BJ (cell line): ENCODE results near the gene AGAP1. TPM values are rescaled to one million over a fixed set of nuclear protein-coding genes. Genes with fewer than 3 reads are reported as not detected.

Source experiments
- CTCF ChIA-PET: fragments of 350-600 bp; formaldehyde crosslinking; extraction: SDS; loops from one replicate; lab custom pipeline; 2021; ENCODE audit warnings: antibody characterized with exemption, inconsistent platforms; lab: Yijun Ruan, JAX
- POLR2A ChIA-PET: fragments of 300-600 bp; sonication (Branson Sonifier 250); formaldehyde crosslinking; extraction: SDS; loops from one replicate; lab custom pipeline; 2021; ENCODE audit warnings: antibody characterized with exemption; lab: Charles Lee
- DNase-seq: peaks from one replicate; pipeline ENCODE4 v3.0.0-alpha.2; 2011; ENCODE audit warnings: low read depth
- H3K27me3 ChIP-seq: 2 replicates; pipeline ENCODE4 v1.6.0; 2011; ENCODE audit warnings: low read length; ENCODE audit not compliant: control insufficient read depth, insufficient read depth
- H3K36me3 ChIP-seq: 2 replicates; pipeline ENCODE4 v1.5.1; 2011; ENCODE audit warnings: low read length; ENCODE audit not compliant: control insufficient read depth, insufficient read depth
- H3K4me3 ChIP-seq: 2 replicates; pipeline ENCODE4 v1.5.1; 2011; ENCODE audit warnings: low read depth, mild to moderate bottlenecking, control low read depth, low read length
- CTCF ChIP-seq: IDR thresholded peaks from 2 replicates; pipeline ENCODE4 v1.5.1; 2011; ENCODE audit warnings: low read depth, mild to moderate bottlenecking, control low read depth, inconsistent platforms, low read length, moderate library complexity; ENCODE audit not compliant: insufficient read depth
- polyA plus RNA-seq: library from polyadenylated mRNA; depleted of rRNA; stranded (reverse); fragments of >200 nt; gene quantifications from 2 replicates; pipeline ENCODE4 v1.2.3, GENCODE V29; 2011

The AGAP1 gene
- polyA plus RNA-seq, 1 experiment, result 14.9 TPM

GRCh38 chr2:235639885-235640284, 146.0 kb downstream of the AGAP1 start:
- no peaks in the 10 kb centered on the region for H3K36me3 ChIP-seq
- no peak for TF ChIP-seq CTCF
- CTCF ChIA-PET, result interaction anchor here (0.8 to 2.2 kb wide), 3 partner anchors 11 to 504 kb away, joined by 3 to 5 read pairs (median 3); no protein-coding TSS in a partner anchor
- POLR2A ChIA-PET, result no interaction called here
- H3K4me3 ChIP-seq, result no peak overlapping the region
- H3K27me3 ChIP-seq, result no peaks in the 10 kb centered on the region
- no peak for DNase-seq

- ChIA-PET CTCF (interaction anchor here (2.2 kb wide), 1 partner anchor 11 kb away, joined by 5 read pairs; no protein-coding TSS in a partner anchor), POLR2A (no interaction called here)
- no peaks in the 10 kb centered on the region for H3K36me3 ChIP-seq
- no peaks in the 10 kb centered on the region for H3K27me3 ChIP-seq
- no peak for DNase-seq
- TF ChIP-seq CTCF, result no peak
- no peak overlapping the region for H3K4me3 ChIP-seq
Observed at GRCh38 chr2:235640377-235640776, 146.5 kb downstream of the AGAP1 start.

GRCh38 chr2:235640926-235641723, 147.3 kb downstream of the AGAP1 start:
- H3K36me3 ChIP-seq, result no peaks in the 10 kb centered on the region
- H3K4me3 ChIP-seq, result no peak overlapping the region
- CTCF ChIA-PET, result no interaction called here
- POLR2A ChIA-PET, result no interaction called here
- H3K27me3 ChIP-seq, result no peaks in the 10 kb centered on the region
- no peak for DNase-seq
- TF ChIP-seq CTCF, result no peak

GRCh38 chr2:235641956-235642355, 148.1 kb downstream of the AGAP1 start:
- H3K4me3 ChIP-seq, result no peak overlapping the region
- TF ChIP-seq CTCF, result no peak
- no peaks in the 10 kb centered on the region for H3K36me3 ChIP-seq
- DNase-seq, result no peak
- no peaks in the 10 kb centered on the region for H3K27me3 ChIP-seq
- CTCF ChIA-PET, result no interaction called here
- POLR2A ChIA-PET, result no interaction called here

GRCh38 chr2:235642446-235643098, 148.7 kb downstream of the AGAP1 start:
- Histone ChIP-seq H3K36me3 (no peaks in the 10 kb centered on the region), H3K4me3 (no peak overlapping the region), H3K27me3 (no peaks in the 10 kb centered on the region)
- DNase-seq, result no peak
- no peak for TF ChIP-seq CTCF
- CTCF ChIA-PET, result no interaction called here
- POLR2A ChIA-PET, result interaction anchor here (0.5 kb wide), 1 partner anchor 62 kb away, joined by 4 read pairs; no protein-coding TSS in a partner anchor
